ENCODE data around the gene SPIRE1. TPM values are rescaled to one million over a fixed set of nuclear protein-coding genes. Genes with fewer than 3 reads are reported as not detected.
"Not testable (repeated sequence)": the region's sequence is repeated elsewhere in the genome, so short reads cannot be mapped to it uniquely, and the experiment has no call there.

The SPIRE1 gene
- total RNA-seq, 1 donor from 2014 or later = 15.7 TPM

GRCh38 chr18:12571630-12572029, 86.3 kb downstream of the SPIRE1 start:
- no peak overlapping the region for H3K27ac ChIP-seq
- no peaks in the 10 kb centered on the region for H3K4me1 ChIP-seq
- DNase-seq (ENCODE audit: extremely low spot score in 2 of 2) = no peak
- TF ChIP-seq POLR2A (IDR thresholded peaks at IDR 0.05) = no peak
- no peak for TF ChIP-seq CTCF (IDR thresholded peaks at IDR 0.05)
- no peak overlapping the region for H3K4me3 ChIP-seq
- H3K9me3 ChIP-seq = no peaks in the 10 kb centered on the region
- no peaks in the 10 kb centered on the region for H3K27me3 ChIP-seq
- no peaks in the 10 kb centered on the region for H3K36me3 ChIP-seq
- intact Hi-C loops (cut with DNase I) = no loop called here

- intact Hi-C loops (cut with DNase I) = no loop called here
- Histone ChIP-seq H3K9me3 (peaks cover 4% of the 10 kb centered on the region), H3K4me1 (no peaks in the 10 kb centered on the region), H3K27ac (no peak overlapping the region), H3K4me3 (no peak overlapping the region), H3K27me3 (no peaks in the 10 kb centered on the region), H3K36me3 (no peaks in the 10 kb centered on the region)
- no peak for DNase-seq (ENCODE audit: extremely low spot score in 2 of 2)
- TF ChIP-seq POLR2AphosphoS5 (IDR thresholded peaks at IDR 0.05; ENCODE audit: insufficient read depth in 1 of 2, low read depth in 1 of 2) = no peak
- no peak for TF ChIP-seq POLR2A (IDR thresholded peaks at IDR 0.05)
- no peak for TF ChIP-seq CTCF (IDR thresholded peaks at IDR 0.05)
Observed at GRCh38 chr18:12569791-12570190, 88.1 kb downstream of the SPIRE1 start.

- intact Hi-C loops (cut with DNase I) = no loop called here
- H3K9me3 ChIP-seq = peaks cover 4% of the 10 kb centered on the region
- no peaks in the 10 kb centered on the region for H3K27me3 ChIP-seq
- no peaks in the 10 kb centered on the region for H3K36me3 ChIP-seq
- no peak overlapping the region for H3K27ac ChIP-seq
- H3K4me1 ChIP-seq = no peaks in the 10 kb centered on the region
- TF ChIP-seq POLR2A (IDR thresholded peaks at IDR 0.05) (no peak), CTCF (IDR thresholded peaks at IDR 0.05) (no peak), POLR2AphosphoS5 (IDR thresholded peaks at IDR 0.05; ENCODE audit: insufficient read depth in 1 of 2, low read depth in 1 of 2) (no peak)
- DNase-seq (ENCODE audit: extremely low spot score in 2 of 2) = no peak
- H3K4me3 ChIP-seq = no peak overlapping the region
Observed at GRCh38 chr18:12567849-12568248, 90.1 kb downstream of the SPIRE1 start.

GRCh38 chr18:12564861-12565260, 93.0 kb downstream of the SPIRE1 start:
- H3K27ac ChIP-seq = no peak overlapping the region
- H3K36me3 ChIP-seq = no peaks in the 10 kb centered on the region
- no peak for DNase-seq (ENCODE audit: extremely low spot score in 2 of 2)
- peaks cover 4% of the 10 kb centered on the region for H3K9me3 ChIP-seq
- no peaks in the 10 kb centered on the region for H3K27me3 ChIP-seq
- H3K4me3 ChIP-seq = no peak overlapping the region
- H3K4me1 ChIP-seq = no peaks in the 10 kb centered on the region
- TF ChIP-seq POLR2A (IDR thresholded peaks at IDR 0.05) = no peak
- TF ChIP-seq CTCF (IDR thresholded peaks at IDR 0.05) = no peak
- no peak for TF ChIP-seq POLR2AphosphoS5 (IDR thresholded peaks at IDR 0.05; ENCODE audit: insufficient read depth in 1 of 2, low read depth in 1 of 2)
- intact Hi-C loops (cut with DNase I) = no loop called here

- Histone ChIP-seq H3K9me3 (peaks cover 4% of the 10 kb centered on the region), H3K27me3 (no peaks in the 10 kb centered on the region), H3K36me3 (no peaks in the 10 kb centered on the region), H3K27ac (no peak overlapping the region), H3K4me1 (no peaks in the 10 kb centered on the region), H3K4me3 (no peak overlapping the region)
- DNase-seq (ENCODE audit: extremely low spot score in 2 of 2) = no peak
- intact Hi-C loops (cut with DNase I) = no loop called here
- TF ChIP-seq CTCF (IDR thresholded peaks at IDR 0.05) = no peak
Observed at GRCh38 chr18:12564378-12564777, 93.5 kb downstream of the SPIRE1 start.

GRCh38 chr18:12560600-12560999, 97.3 kb downstream of the SPIRE1 start:
- intact Hi-C loops (cut with DNase I); DNase-seq (ENCODE audit: extremely low spot score in 2 of 2); H3K27ac ChIP-seq; H3K36me3 ChIP-seq; H3K4me3 ChIP-seq; H3K9me3 ChIP-seq; H3K27me3 ChIP-seq; H3K4me1 ChIP-seq: not testable (repeated sequence)
